ENCODE results near the gene PFDN1. TPM values are rescaled to one million over a fixed set of nuclear protein-coding genes. Genes with fewer than 3 reads are reported as not detected.

PFDN1 gene
- total RNA-seq, 1 experiment from 2014 or later: 91.9 TPM

- Histone ChIP-seq H3K9me2 (replicated peaks; ENCODE audit: low read length) (no peaks in the 10 kb centered on the region), H2AFZ (ENCODE audit: low read length) (no peak overlapping the region), H3F3A (ENCODE audit: low read length, unreplicated experiment) (peaks cover 6% of the 10 kb centered on the region), H3K79me2 (ENCODE audit: low read length) (no peaks in the 10 kb centered on the region), H3K9me3 (ENCODE audit: low read length) (no peaks in the 10 kb centered on the region), H3K9ac (ENCODE audit: low read length) (no peak overlapping the region), H3K36me3 (ENCODE audit: low read depth, low read length) (no peaks in the 10 kb centered on the region), H3K27me3 (ENCODE audit: low read length) (no peaks in the 10 kb centered on the region), H3K4me2 (ENCODE audit: low read length) (peak overlapping the region; percentile 38), H4K20me1 (ENCODE audit: low read length) (no peaks in the 10 kb centered on the region), H3K27ac (ENCODE audit: low read length) (peak overlapping the region; percentile 55), H3K4me3 (ENCODE audit: low read length) (no peak overlapping the region), H3K4me1 (ENCODE audit: insufficient read depth, low read length) (peaks cover 42% of the 10 kb centered on the region)
- peak; percentile 86 for ATAC-seq
- ChIA-PET CTCF (interaction anchor here (1.0 kb wide), 1 partner anchor 29 kb away, joined by 3 read pairs; the partner anchor contains the start of gene HBEGF), POLR2A (ENCODE audit: unreplicated experiment) (no interaction called here)
- no peak for TF ChIP-seq EZH2 (IDR thresholded peaks at IDR 0.05; ENCODE audit: low read length, unreplicated experiment)
- TF ChIP-seq, protein P1, sequence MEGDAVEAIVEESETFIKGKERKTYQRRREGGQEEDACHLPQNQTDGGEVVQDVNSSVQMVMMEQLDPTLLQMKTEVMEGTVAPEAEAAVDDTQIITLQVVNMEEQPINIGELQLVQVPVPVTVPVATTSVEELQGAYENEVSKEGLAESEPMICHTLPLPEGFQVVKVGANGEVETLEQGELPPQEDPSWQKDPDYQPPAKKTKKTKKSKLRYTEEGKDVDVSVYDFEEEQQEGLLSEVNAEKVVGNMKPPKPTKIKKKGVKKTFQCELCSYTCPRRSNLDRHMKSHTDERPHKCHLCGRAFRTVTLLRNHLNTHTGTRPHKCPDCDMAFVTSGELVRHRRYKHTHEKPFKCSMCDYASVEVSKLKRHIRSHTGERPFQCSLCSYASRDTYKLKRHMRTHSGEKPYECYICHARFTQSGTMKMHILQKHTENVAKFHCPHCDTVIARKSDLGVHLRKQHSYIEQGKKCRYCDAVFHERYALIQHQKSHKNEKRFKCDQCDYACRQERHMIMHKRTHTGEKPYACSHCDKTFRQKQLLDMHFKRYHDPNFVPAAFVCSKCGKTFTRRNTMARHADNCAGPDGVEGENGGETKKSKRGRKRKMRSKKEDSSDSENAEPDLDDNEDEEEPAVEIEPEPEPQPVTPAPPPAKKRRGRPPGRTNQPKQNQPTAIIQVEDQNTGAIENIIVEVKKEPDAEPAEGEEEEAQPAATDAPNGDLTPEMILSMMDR (conservative IDR thresholded peaks at IDR 0.05; ENCODE audit: low read depth, low read length): no peak
- TF ChIP-seq EZH2phosphoT487 (IDR thresholded peaks at IDR 0.05; ENCODE audit: borderline replicate concordance, low read length): no peak
- no TSS peak for BruUV-seq (replicated peaks)
- DNase-seq: peak; percentile 81
- intact Hi-C loops (cut with micrococcal nuclease): no loop called here
Measured at GRCh38 chr5:140317859-140318258, 15.0 kb upstream of the PFDN1 start.

DNA sequence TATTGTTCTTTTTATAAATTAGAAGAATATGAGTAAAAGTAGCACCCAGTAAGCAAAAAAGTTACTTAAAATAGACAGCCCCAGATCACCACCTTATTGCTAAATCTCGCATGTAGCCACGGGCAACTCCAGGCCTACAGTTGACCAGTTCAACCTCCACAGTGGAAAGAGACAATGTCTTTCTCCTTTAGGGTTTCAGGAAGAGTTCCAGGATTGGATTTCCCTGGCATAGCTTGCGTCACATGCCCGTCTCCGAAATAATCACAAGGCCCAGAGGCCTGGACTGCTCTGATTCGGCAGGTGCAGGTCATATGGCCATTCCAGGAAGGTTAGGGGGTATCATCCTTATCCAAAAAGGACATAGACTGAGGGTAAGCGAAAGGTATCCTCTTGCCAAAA lies 9.9 kb upstream of the PFDN1 start:
- Histone ChIP-seq H3K27ac (ENCODE audit: low read length) (peak overlapping the region; percentile 98), H4K20me1 (ENCODE audit: low read length) (no peaks in the 10 kb centered on the region), H3K79me2 (ENCODE audit: low read length) (no peaks in the 10 kb centered on the region), H3K36me3 (ENCODE audit: low read depth, low read length) (no peaks in the 10 kb centered on the region), H3K9ac (ENCODE audit: low read length) (peak overlapping the region; percentile 85), H3F3A (ENCODE audit: low read length, unreplicated experiment) (peaks cover 19% of the 10 kb centered on the region), H3K9me3 (ENCODE audit: low read length) (no peaks in the 10 kb centered on the region), H3K4me2 (ENCODE audit: low read length) (peak overlapping the region; percentile 80), H3K9me2 (replicated peaks; ENCODE audit: low read length) (no peaks in the 10 kb centered on the region; the same call in 1 of the 2 replicates), H3K4me1 (ENCODE audit: insufficient read depth, low read length) (peaks cover 47% of the 10 kb centered on the region), H3K4me3 (ENCODE audit: low read length) (no peak overlapping the region), H3K27me3 (ENCODE audit: low read length) (no peaks in the 10 kb centered on the region), H2AFZ (ENCODE audit: low read length) (no peak overlapping the region)
- TF ChIP-seq EZH2phosphoT487 (IDR thresholded peaks at IDR 0.05; ENCODE audit: borderline replicate concordance, low read length): no peak
- no peak for TF ChIP-seq EZH2 (IDR thresholded peaks at IDR 0.05; ENCODE audit: low read length, unreplicated experiment)
- TF ChIP-seq, protein P1 (conservative IDR thresholded peaks at IDR 0.05; ENCODE audit: low read depth, low read length): no peak
- CTCF ChIA-PET: interaction anchor here (0.7 to 1.8 kb wide), 2 partner anchors 33 to 51 kb away, joined by 4 to 19 read pairs; partner anchors contain the start of gene HBEGF
- DNase-seq: no peak
- POLR2A ChIA-PET (ENCODE audit: unreplicated experiment): interaction anchor here (0.6 to 1.3 kb wide), 3 partner anchors 19 to 51 kb away, joined by 4 to 21 read pairs (median 6); partner anchors contain the start of gene HBEGF
- BruUV-seq (replicated peaks): no TSS peak
- intact Hi-C loops (cut with micrococcal nuclease): loop anchor here (1.0 to 5.0 kb wide), 3 partner anchors 20 to 50 kb away; partner anchors contain the start of gene HBEGF
- no peak for ATAC-seq
